Left kidney (tissue), 2 donors: ENCODE results near the gene PLXNA1. TPM values are rescaled to one million over a fixed set of nuclear protein-coding genes. Genes with fewer than 3 reads are reported as not detected.

ENCODE experiments used
- DNase-seq: peaks from one replicate; pipeline ENCODE4 v3.0.0-alpha.2; 2013
- polyA plus RNA-seq: library from polyadenylated mRNA; unstranded; fragments of 120-200 nt; gene quantifications from one replicate; pipeline ENCODE4 v1.2.1, GENCODE V29; 2013; ENCODE audit not compliant: insufficient read length

The PLXNA1 gene
- polyA plus RNA-seq, 1 donor: 29.9 TPM

DNA sequence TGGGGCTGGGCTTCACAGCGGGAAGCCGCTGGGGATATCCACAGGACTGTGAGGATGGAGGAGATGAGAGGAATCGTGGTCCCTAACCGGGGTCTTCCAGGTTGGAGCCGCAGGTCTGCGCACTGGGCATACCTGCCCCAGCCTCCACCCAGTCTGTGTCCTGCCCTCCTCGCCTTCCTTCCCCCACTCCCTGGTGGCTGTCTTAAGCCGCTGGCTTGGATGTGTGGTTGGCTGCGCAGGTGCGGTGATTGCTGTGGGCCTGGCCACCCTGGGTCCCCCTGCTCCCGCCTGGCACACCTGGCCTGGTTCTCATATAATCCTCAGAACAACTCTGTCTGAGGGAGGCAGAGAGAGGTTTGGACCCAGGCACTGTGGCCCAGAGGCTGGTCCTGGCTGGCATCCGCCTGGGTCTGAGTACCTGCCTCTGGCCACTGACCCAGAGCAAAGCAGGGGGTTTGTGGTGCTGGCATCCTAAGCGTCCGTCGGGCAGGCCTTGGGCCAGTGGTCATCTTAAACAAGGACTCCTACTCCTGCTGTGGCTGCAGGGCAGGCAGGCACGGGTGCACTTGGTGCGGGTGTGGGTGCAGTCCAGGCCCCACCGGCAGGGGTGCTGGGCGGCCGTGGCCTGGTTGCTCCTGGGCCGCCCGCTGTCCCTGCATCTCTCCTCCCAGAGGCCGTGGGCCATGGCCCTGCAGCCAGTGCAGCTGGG lies 18.7 kb downstream of the PLXNA1 start:
- DNase-seq: no peak

DNA sequence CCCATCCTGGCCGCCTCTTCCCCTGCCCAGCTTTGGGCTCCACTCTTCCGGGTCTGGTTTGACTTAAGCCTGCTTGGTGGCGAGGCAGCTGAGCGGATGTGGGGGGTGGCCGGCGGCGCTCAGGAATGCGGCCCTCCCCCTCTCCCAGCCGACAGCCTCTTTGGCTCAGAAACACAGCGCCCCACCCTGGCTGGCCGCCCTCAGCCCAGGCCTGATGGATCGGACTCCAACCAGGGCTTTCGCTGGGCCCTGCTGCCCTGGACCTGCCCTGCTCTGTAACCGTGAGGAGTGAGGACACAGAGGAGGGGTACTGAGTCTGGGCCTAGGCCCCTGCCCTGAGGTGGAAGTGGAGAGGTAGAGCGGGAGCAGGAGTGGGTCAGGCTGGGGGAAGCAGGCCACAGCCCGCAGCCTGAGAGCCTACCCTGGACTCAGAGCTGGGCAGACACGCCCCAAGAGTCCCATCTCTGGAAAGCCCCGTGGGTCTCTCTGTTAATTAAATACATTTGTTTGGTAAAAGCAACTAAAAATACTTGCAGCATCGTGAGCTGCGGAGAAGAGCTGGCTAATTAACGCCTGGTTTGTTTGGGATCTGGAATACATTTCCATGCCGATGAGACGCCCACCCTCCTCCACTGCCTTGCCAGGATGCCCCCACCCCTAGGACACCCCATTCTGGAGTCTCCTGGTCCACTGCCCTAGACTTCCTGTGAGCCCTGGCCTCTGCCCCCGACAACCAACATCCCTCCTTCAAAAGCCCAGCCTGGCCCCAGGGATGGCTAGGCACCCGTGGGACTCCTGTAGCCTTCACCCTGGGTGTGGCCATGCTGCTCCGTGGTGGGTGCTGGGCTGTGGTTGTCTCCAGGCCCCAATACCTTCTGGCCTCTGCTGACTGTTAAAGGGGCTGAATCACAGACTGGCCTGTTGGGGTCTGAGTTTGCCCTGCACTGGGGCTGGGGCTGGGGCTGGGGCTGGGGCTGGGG lies 19.6 kb downstream of the PLXNA1 start:
- DNase-seq: peak; percentile 83

DNA sequence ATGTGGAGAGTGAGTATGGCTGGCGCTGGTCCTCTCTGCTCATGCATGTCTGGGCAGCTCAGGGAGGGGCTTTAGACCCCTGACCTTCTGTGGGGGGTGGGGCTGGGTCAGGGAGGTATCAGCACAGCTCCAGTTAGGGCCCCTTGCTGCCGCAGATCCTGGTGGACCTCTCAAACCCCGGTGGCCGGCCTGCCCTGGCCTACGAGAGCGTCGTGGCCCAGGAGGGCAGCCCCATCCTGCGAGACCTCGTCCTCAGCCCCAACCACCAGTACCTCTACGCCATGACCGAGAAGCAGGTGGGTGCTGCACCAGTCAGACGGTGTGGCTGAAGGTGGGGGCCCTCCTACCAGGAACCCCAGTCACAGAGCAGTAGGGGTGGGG lies 20.2 kb downstream of the PLXNA1 start:
- no peak for DNase-seq

GRCh38 chr3:127003601-127004280 lies 20.8 kb downstream of the PLXNA1 start:
- no peak for DNase-seq

GRCh38 chr3:127004641-127005397 lies 21.9 kb downstream of the PLXNA1 start:
- DNase-seq: no peak

- no peak for DNase-seq
Measured at GRCh38 chr3:127005864-127006500, 23.1 kb downstream of the PLXNA1 start.

DNA sequence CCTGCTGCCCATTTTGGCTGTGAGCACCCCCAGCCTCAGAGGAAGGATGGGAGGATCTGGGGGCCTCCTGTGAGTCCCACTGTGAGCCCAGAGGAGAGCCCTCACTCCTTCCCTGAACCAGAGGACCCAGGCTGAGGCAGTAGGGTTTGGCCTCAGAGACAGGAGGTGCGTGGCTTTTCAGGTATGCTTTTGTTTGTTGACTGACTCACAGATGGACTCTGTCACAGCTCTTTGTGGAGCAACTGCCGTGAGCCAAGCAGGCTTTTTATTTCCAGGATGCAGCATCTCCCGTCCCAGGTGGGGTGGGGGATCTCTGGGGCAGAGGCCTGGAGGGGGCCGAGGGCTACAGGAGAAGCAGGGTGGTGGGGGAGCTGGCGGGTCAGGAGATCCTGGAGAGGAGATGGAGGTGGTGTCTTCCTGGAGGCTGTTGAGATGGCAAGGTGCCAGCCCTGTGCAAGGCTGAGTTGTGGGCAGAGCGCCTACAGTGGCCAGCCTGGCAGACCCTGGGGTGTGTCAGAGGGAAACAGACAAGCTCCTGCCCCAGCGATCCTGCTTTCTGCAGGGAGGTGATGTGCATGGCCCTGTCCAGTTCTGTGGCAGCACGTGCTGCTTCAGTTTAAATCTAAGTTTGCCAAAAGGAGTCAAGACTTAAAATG lies 24.0 kb downstream of the PLXNA1 start:
- DNase-seq: no peak

GRCh38 chr3:127008236-127008635 lies 25.3 kb downstream of the PLXNA1 start:
- DNase-seq: no peak

- no peak for DNase-seq
Measured at GRCh38 chr3:127009531-127009930, 26.6 kb downstream of the PLXNA1 start.

- no peak for DNase-seq
Measured at GRCh38 chr3:127011270-127011992, 28.5 kb downstream of the PLXNA1 start.

GRCh38 chr3:127012091-127012490 lies 29.2 kb downstream of the PLXNA1 start:
- no peak for DNase-seq

- no peak for DNase-seq
Measured at GRCh38 chr3:127013181-127013580, 30.3 kb downstream of the PLXNA1 start.

DNA sequence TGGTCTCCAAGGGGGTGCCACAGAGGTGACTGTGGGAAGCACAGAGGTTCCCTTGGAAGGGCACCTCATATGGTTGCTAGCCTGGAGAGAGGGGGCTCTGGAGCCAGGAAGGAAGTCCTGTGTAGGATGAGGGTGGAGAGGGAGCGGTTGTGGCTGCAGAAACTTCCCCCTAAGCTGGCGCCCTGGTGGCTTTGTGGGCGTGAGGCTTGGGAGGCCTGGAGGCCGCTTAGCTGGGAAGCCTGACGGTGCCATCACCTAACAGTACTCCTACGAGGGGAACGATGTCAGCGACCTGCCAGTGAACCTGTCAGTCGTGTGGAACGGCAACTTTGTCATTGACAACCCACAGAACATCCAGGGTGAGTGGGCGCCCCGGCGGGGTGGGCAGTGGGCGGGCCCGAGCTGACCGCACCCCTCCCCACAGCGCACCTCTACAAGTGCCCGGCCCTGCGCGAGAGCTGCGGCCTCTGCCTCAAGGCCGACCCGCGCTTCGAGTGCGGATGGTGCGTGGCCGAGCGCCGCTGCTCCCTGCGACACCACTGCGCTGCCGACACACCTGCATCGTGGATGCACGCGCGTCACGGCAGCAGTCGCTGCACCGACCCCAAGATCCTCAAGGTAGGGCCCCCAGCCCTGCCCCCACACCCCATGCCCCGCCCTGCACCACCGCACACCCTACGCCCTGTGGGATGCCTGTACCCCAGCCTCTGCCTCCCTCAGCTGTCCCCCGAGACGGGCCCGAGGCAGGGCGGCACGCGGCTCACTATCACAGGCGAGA lies 31.0 kb downstream of the PLXNA1 start:
- no peak for DNase-seq

GRCh38 chr3:127014536-127015281 lies 31.8 kb downstream of the PLXNA1 start:
- DNase-seq: no peak

DNA sequence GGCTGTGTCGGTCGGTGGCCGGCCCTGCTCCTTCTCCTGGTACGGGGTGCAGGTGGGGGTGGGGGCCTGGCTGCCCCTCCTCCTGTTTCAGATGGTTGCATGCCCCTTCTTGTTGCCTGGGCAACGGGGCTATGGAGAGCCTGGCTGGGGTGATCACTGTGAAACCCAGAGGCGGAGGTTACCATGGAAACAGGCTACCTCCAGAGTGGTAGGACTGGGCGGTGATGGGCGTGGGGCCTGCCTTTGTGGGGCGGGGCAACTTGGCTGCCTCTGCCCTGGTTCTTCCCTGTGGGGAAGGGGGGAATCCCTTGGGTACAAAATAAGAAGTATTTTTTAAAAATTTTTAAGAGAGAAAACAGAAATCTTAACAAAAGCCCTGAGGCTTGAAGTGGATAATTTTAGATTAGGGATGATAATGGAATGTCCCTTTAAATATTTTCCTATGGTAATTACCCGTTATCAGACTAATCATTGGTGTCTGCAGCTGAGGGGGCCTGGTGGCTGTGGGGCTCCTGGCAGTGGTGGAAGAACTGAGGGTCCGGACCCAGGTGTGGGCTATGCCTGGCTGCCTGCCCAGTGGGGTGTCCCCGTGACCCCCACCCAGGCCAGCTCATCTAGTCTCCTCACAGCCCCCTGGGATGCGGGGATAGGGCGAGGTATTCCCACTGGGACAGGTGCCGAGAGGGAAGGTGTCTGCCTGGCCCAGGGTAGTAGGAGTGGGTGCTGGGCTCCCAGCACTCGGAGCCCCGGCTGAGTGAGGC lies 32.5 kb downstream of the PLXNA1 start:
- DNase-seq: no peak

DNA sequence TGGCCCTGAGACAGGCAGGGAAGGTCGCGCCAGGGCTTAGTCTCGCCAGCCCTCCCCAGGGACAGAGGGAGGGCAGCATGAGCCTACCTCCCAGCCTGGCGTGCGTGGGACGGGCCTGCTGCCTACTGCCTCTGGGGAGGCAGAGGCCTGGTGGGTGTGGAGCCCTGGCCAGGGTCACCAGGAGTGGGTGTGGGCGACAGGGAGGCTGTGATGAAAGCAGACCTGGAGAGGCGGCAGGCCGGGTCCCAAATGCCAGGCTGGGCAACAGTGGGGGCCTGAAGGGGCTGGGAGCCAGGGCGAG lies 33.1 kb downstream of the PLXNA1 start:
- no peak for DNase-seq

- DNase-seq: no peak
Measured at GRCh38 chr3:127016461-127016860, 33.5 kb downstream of the PLXNA1 start.

- DNase-seq: no peak
Measured at GRCh38 chr3:127017229-127017628, 34.3 kb downstream of the PLXNA1 start.
